Right lobe of liver (tissue), 6 donors: Measurements from ENCODE around the gene FANK1. TPM values are rescaled to one million over a fixed set of nuclear protein-coding genes. Genes with fewer than 3 reads are reported as not detected.
"Not testable (repeated sequence)": the region's sequence is repeated elsewhere in the genome, so short reads cannot be mapped to it uniquely, and the experiment has no call there.

Source experiments
- ATAC-seq, 4 donors: fragments of 200-7000 bp; cut with Tn5 transposase; one replicate each; pipeline ENCODE4 v1.9.1; 2020; ENCODE audit warnings: mild to moderate bottlenecking in 4 of 4, moderate library complexity in 4 of 4
- DNase-seq, 3 donors: peaks; one replicate each; pipeline ENCODE4 v3.0.0-alpha.2; 2020
- H3K27ac ChIP-seq, 3 donors: fragments of 200-600 bp; one replicate each; pipeline ENCODE4 v1.8.0; 2022
- H3K27me3 ChIP-seq, 2 donors: fragments of 200-600 bp; one replicate each; pipeline ENCODE4 v1.8.0; 2022
- H3K36me3 ChIP-seq, 4 donors: fragments of 200-600 bp; sonication (generic) in 1 of 4; one replicate each; pipeline versions ENCODE4 v1.5.1 to v1.8.0; 2017 to 2022; ENCODE audit warnings: control low read depth in 1 of 4
- H3K4me1 ChIP-seq, 4 donors: fragments of 200-600 bp; sonication (generic) in 1 of 4; one replicate each; pipeline versions ENCODE4 v1.5.1 to v1.8.0; 2017 to 2022; ENCODE audit warnings: control low read depth in 1 of 4
- H3K4me3 ChIP-seq, 3 donors: fragments of 200-600 bp; one replicate each; pipeline ENCODE4 v1.8.0; 2022
- H3K9me3 ChIP-seq, 4 donors: fragments of 200-600 bp; sonication (generic) in 1 of 4; one replicate each; pipeline versions ENCODE4 v1.5.1 to v1.8.0; 2017 to 2022; ENCODE audit warnings: control low read depth in 1 of 4
- CTCF ChIP-seq, 4 donors: fragments of 200-600 bp in 3 of 4; fragments of 450-650 bp in 1 of 4; IDR thresholded peaks; one replicate each; pipeline versions ENCODE4 v1.5.1 to v1.8.0; 2016 to 2022; ENCODE audit warnings: antibody characterized with exemption in 4 of 4, mild to moderate bottlenecking in 2 of 4
- POLR2A ChIP-seq: fragments of 450-650 bp; IDR thresholded peaks from one replicate; pipeline ENCODE4 v1.6.1; 2017; ENCODE audit warnings: antibody characterized with exemption, mild to moderate bottlenecking
- WGBS: methylation state at CpG from one replicate; pipeline ENCODE4 v1.1.6; 2018; ENCODE audit warnings: low coverage, low lambda C conversion rate; ENCODE audit not compliant: insufficient coverage; ENCODE audit errors: missing lambda C conversion rate; 5-methylcytosine and 5-hydroxymethylcytosine counted together
- intact Hi-C, 2 donors: fragments of 100-400 bp; cut with DNase I; formaldehyde crosslinking; loops; one replicate each; pipeline versions ENCODE4 v1.11.2 to v1.14.1; 2022
- total RNA-seq, 6 experiments: library from RNA; depleted of rRNA in 2 of 6; stranded (reverse); fragments of >200 nt in 2 of 6; fragmentation: NEBNext Ultra II Directional in 3 of 6; extraction: Animal tissue kit (Norgen Biotek cat#: 25700) in 3 of 6; gene quantifications; one replicate each; pipeline versions ENCODE4 v1.1.0 to v1.2.4, GENCODE V29; 2016 to 2023
- donor health status: DM: no; HTN: yes; CAD: no.
- donor health status: DM: no; HTN: no; CAD: no.
- donor health status: DM: no; HTN: no; CAD: no.
- donor health status: DM: no; HTN: yes; CAD: no.
- donor health status: DM: no; HTN: yes; CAD: no.

FANK1 gene
- total RNA-seq, 6 experiments from 2014 or later: 0.18 TPM; not detected in 5

GRCh38 chr10:125962200-125962599 is 65.8 kb downstream of the FANK1 start:
- DNase-seq (no peak), ATAC-seq (no peak)
- no peaks in the 10 kb centered on the region for H3K4me1 ChIP-seq
- H3K27me3 ChIP-seq: no peaks in the 10 kb centered on the region
- whole genome bisulfite sequencing: 84% methylated on average over 3 of the region's 3 CpGs
- H3K9me3 ChIP-seq: no peaks in the 10 kb centered on the region
- intact Hi-C loops: no loop called here
- H3K36me3 ChIP-seq: no peaks in the 10 kb centered on the region
- no peak overlapping the region for H3K4me3 ChIP-seq
- H3K27ac ChIP-seq: no peak overlapping the region
- TF ChIP-seq CTCF (IDR thresholded peaks at IDR 0.05): no peak
- TF ChIP-seq POLR2A: no peak

GRCh38 chr10:125964558-125964957 is 68.2 kb downstream of the FANK1 start:
- H3K36me3 ChIP-seq: no peaks in the 10 kb centered on the region
- ATAC-seq (no peak), DNase-seq (no peak)
- H3K27me3 ChIP-seq: no peaks in the 10 kb centered on the region
- no peaks in the 10 kb centered on the region for H3K9me3 ChIP-seq
- TF ChIP-seq CTCF (IDR thresholded peaks at IDR 0.05) (no peak), POLR2A (no peak)
- WGBS: 83% methylated on average over 2 of the region's 2 CpGs
- intact Hi-C loops: no loop called here
- no peak overlapping the region for H3K27ac ChIP-seq
- H3K4me1 ChIP-seq: no peaks in the 10 kb centered on the region
- H3K4me3 ChIP-seq: no peak overlapping the region

GRCh38 chr10:125967533-125967932 is 71.2 kb downstream of the FANK1 start:
- Histone ChIP-seq H3K9me3 (no peaks in the 10 kb centered on the region), H3K27me3 (no peaks in the 10 kb centered on the region), H3K36me3 (no peaks in the 10 kb centered on the region), H3K4me1 (no peaks in the 10 kb centered on the region), H3K27ac (no peak overlapping the region), H3K4me3 (no peak overlapping the region)
- DNase-seq: no peak
- intact Hi-C loops: no loop called here
- TF ChIP-seq POLR2A: no peak
- TF ChIP-seq CTCF (IDR thresholded peaks at IDR 0.05): no peak
- 67% methylated on average over 1 of the region's 1 CpG for WGBS
- ATAC-seq: no peak

- H3K4me1 ChIP-seq, H3K4me3 ChIP-seq, H3K27me3 ChIP-seq, ATAC-seq, DNase-seq, intact Hi-C loops, H3K27ac ChIP-seq, H3K9me3 ChIP-seq, H3K36me3 ChIP-seq: not testable (repeated sequence)
- WGBS: 85% methylated on average over 15 of the region's 36 CpGs
These were observed 73.8 kb downstream of the FANK1 start for GRCh38 chr10:125970077-125970630.

GRCh38 chr10:125976960-125977605 is 80.7 kb downstream of the FANK1 start:
- Histone ChIP-seq H3K27me3 (no peaks in the 10 kb centered on the region), H3K36me3 (no peaks in the 10 kb centered on the region), H3K4me1 (no peaks in the 10 kb centered on the region), H3K27ac (no peak overlapping the region), H3K9me3 (no peaks in the 10 kb centered on the region), H3K4me3 (no peak overlapping the region)
- DNase-seq: no peak
- ATAC-seq: no peak
- WGBS: 64% methylated on average over 4 of the region's 6 CpGs
- TF ChIP-seq POLR2A: no peak
- TF ChIP-seq CTCF (IDR thresholded peaks at IDR 0.05): peak in 3 of 4 donors; percentile 8 to 17 (median 14)
- intact Hi-C loops: no loop called here
